AG08396 (cell line): Measurements from ENCODE around the gene DCTN3.

Experiments used
- DNase-seq: peaks from one replicate; pipeline ENCODE4 v3.0.0; 2012; ENCODE audit warnings: low spot score, mixed read lengths

DCTN3 gene

GRCh38 chr9:34620061-34620994 is at the start of gene DCTN3:
Gene DCTN3 (minus strand): TSS chr9:34620495. CDS start chr9:34620464, 31 bp downstream.
- peak; percentile 97 for DNase-seq

- DNase-seq, result peak; percentile 96
These were observed 45.3 kb upstream of the DCTN3 start for GRCh38 chr9:34665381-34666250.

GRCh38 chr9:34665067-34665380 is 44.7 kb upstream of the DCTN3 start:
- DNase-seq, result no peak

GRCh38 chr9:34664281-34665066 is 44.2 kb upstream of the DCTN3 start:
- DNase-seq, result peak; percentile 79

GRCh38 chr9:34663303-34663605 is 43.0 kb upstream of the DCTN3 start:
- no peak for DNase-seq

GRCh38 chr9:34662526-34663302 is 42.4 kb upstream of the DCTN3 start, which contains the start of gene CCL27:
Gene CCL27 (minus strand): TSS chr9:34662657. CDS start chr9:34662633, 24 bp downstream.
- no peak for DNase-seq

- no peak for DNase-seq
These were observed 39.4 kb upstream of the DCTN3 start for GRCh38 chr9:34659592-34660253.

- DNase-seq, result no peak
These were observed 38.2 kb upstream of the DCTN3 start for GRCh38 chr9:34658461-34658860.

- no peak for DNase-seq
These were observed 36.7 kb upstream of the DCTN3 start for GRCh38 chr9:34656992-34657391.

GRCh38 chr9:34655394-34655793 is 35.1 kb upstream of the DCTN3 start:
- no peak for DNase-seq

- peak; percentile 64 for DNase-seq
These were observed 34.2 kb upstream of the DCTN3 start for GRCh38 chr9:34654323-34655051.

GRCh38 chr9:34653151-34654072 is 33.1 kb upstream of the DCTN3 start:
- peak; percentile 69 for DNase-seq

GRCh38 chr9:34652602-34653000 is 32.3 kb upstream of the DCTN3 start:
- no peak for DNase-seq

- DNase-seq, result peak; percentile 91
These were observed 31.7 kb upstream of the DCTN3 start, which contains the start of gene IL11RA for GRCh38 chr9:34651876-34652601. Gene IL11RA (plus strand): TSS chr9:34652185. CDS start chr9:34655218, 3,033 bp downstream.

GRCh38 chr9:34651321-34651720 is 31.0 kb upstream of the DCTN3 start:
- no peak for DNase-seq

- no peak for DNase-seq
These were observed 30.5 kb upstream of the DCTN3 start for GRCh38 chr9:34650816-34651215.

- DNase-seq, result no peak
These were observed 28.4 kb upstream of the DCTN3 start for GRCh38 chr9:34648673-34649072.

- DNase-seq, result no peak
These were observed 27.4 kb upstream of the DCTN3 start for GRCh38 chr9:34647651-34648050.
